Stimulated activated CD4-positive, alpha-beta T cell treated with anti-CD3 and anti-CD28 coated beads, TNF-alpha, amount 100 ng/mL, for 1 hour (primary cell): Measurements from ENCODE around the gene SPPL2B.

Source experiments
- DNase-seq, 3 donors: peaks; one replicate each; pipeline ENCODE4 v3.0.0-alpha.2; 2020; ENCODE audit warnings: low read depth in 3 of 3, low spot score in 1 of 3

The SPPL2B gene

GRCh38 chr19:2320939-2321338 lies 7.5 kb upstream of the SPPL2B start:
- DNase-seq, result no peak

- DNase-seq, result no peak
These were observed 6.8 kb upstream of the SPPL2B start for GRCh38 chr19:2321565-2322283.

GRCh38 chr19:2323707-2324106 lies 4.8 kb upstream of the SPPL2B start:
- DNase-seq, result no peak

- DNase-seq, result no peak
These were observed 4.1 kb upstream of the SPPL2B start for GRCh38 chr19:2324220-2324948.

- no peak for DNase-seq
These were observed 3.0 kb upstream of the SPPL2B start for GRCh38 chr19:2325281-2326046.

- no peak for DNase-seq
These were observed 1.7 kb upstream of the SPPL2B start for GRCh38 chr19:2326699-2327360.

GRCh38 chr19:2327773-2328400 lies 597 bp upstream of the SPPL2B start:
- peak in 1 of 3 donors; percentile 36 for DNase-seq

- no peak for DNase-seq
These were observed 630 bp downstream of the SPPL2B start for GRCh38 chr19:2329149-2329478.

- DNase-seq, result no peak
These were observed 1.0 kb downstream of the SPPL2B start for GRCh38 chr19:2329501-2329916.

GRCh38 chr19:2330255-2330631 lies 1.8 kb downstream of the SPPL2B start:
- no peak for DNase-seq

GRCh38 chr19:2330632-2331284 lies 2.3 kb downstream of the SPPL2B start:
- no peak for DNase-seq

- no peak for DNase-seq
These were observed 3.2 kb downstream of the SPPL2B start for GRCh38 chr19:2331601-2332246.

- no peak for DNase-seq
These were observed 4.0 kb downstream of the SPPL2B start for GRCh38 chr19:2332341-2333026.

GRCh38 chr19:2333027-2333806 lies 4.7 kb downstream of the SPPL2B start:
- no peak for DNase-seq

- no peak for DNase-seq
These were observed 5.3 kb downstream of the SPPL2B start for GRCh38 chr19:2333807-2334211.

- DNase-seq, result no peak
These were observed 5.9 kb downstream of the SPPL2B start for GRCh38 chr19:2334426-2334825.

- no peak for DNase-seq
These were observed 6.7 kb downstream of the SPPL2B start for GRCh38 chr19:2334986-2335846.

- no peak for DNase-seq
These were observed 7.4 kb downstream of the SPPL2B start for GRCh38 chr19:2335848-2336247.
